IgD-negative memory B cell (primary cell): Measurements from ENCODE around the gene NECAB3. TPM values are rescaled to one million over a fixed set of nuclear protein-coding genes. Genes with fewer than 3 reads are reported as not detected.
A peak's percentile ranks its signal among the peaks of the same experiment; 100 is the strongest.

Experiments
- H3K27ac Mint-ChIP-seq, 3 donors: one replicate each; pipeline ENCODE4 v1.8.0; 2020 to 2022; ENCODE audit warnings: mild to moderate bottlenecking in 3 of 3, mixed read lengths in 3 of 3, moderate library complexity in 1 of 3
- H3K27me3 Mint-ChIP-seq: one replicate; pipeline ENCODE4 v1.8.0; 2021; ENCODE audit warnings: mixed read lengths
- H3K36me3 Mint-ChIP-seq: one replicate; pipeline ENCODE4 v1.8.0; 2020; ENCODE audit warnings: mild to moderate bottlenecking, mixed read lengths
- H3K4me1 Mint-ChIP-seq, 3 donors: one replicate each; pipeline ENCODE4 v1.8.0; 2020 to 2022; ENCODE audit warnings: mixed read lengths in 3 of 3, mild to moderate bottlenecking in 1 of 3
- H3K4me3 Mint-ChIP-seq, 4 donors: one replicate each; pipeline ENCODE4 v1.8.0; 2020 to 2022; ENCODE audit warnings: mild to moderate bottlenecking in 4 of 4, mixed read lengths in 4 of 4, moderate library complexity in 3 of 4
- H3K9me3 Mint-ChIP-seq, 3 donors: one replicate each; pipeline ENCODE4 v1.8.0; 2020 to 2021; ENCODE audit warnings: mixed read lengths in 3 of 3, mild to moderate bottlenecking in 1 of 3
- polyA plus RNA-seq: library from polyadenylated mRNA; unstranded; fragments of 300-500 nt; fragmentation: Illumina TruSeq; gene quantifications from one replicate; pipeline ENCODE4 v1.2.3, GENCODE V29; 2021

NECAB3 gene, protein sequence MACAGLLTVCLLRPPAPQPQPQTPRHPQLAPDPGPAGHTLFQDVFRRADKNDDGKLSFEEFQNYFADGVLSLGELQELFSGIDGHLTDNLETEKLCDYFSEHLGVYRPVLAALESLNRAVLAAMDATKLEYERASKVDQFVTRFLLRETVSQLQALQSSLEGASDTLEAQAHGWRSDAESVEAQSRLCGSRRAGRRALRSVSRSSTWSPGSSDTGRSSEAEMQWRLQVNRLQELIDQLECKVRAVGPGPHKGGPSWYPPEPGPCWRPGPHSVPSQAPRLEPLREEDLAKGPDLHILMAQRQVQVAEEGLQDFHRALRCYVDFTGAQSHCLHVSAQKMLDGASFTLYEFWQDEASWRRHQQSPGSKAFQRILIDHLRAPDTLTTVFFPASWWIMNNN
- 4.1 TPM for polyA plus RNA-seq

DNA sequence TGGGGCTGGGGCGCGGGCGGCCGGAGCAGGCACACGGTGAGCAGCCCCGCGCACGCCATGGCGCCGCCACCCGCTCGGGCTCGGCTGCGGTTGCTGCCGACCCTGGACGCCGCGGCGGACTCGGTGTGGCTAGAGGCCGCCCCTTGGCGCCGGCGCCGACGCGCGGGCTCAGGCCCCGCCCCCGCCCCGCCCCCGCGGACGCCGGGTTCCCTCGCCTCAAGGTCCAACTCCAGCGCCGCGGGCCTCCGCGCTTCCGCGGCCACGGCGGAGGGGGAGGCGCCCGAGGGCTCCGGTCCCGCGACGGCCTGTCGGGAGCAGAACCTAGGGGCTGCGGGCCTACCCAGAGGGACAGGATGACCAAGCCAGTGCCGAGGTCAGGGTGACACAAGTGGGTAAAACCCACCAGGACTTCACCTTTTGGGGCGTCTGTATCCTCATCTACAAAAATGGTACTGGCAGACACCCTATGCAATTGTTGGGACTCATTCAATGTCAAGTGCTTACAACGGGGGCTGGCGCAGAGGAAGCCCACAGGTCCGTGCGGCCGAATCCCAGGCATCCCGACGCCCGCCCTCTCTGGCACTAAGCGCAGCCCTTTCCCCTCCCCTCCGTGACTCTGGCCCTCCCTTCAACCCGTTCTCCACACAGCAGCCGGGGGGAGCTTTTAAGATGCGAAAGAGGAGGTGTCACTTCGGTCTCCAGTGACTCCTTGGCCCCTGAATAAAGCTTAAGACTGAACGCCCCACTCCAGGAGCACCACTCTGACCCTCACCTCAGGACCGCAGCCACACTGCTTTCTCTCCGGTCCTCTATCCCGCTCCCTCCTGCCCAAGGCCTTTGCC is at the start of gene NECAB3:
Gene NECAB3, minus strand, starts transcription at position 135 of the 842 bp plus-strand sequence. Its CDS starts 76 bp downstream, at position 59.
- Mint-ChIP-seq H3K27me3 (no peaks in the 10 kb centered on the region), H3K4me3 (peak within 1 kb of the TSS; percentile 63 to 96 (median 90)), H3K9me3 (no peaks in the 10 kb centered on the region), H3K36me3 (no peaks in the 10 kb centered on the region), H3K27ac (peak within 1 kb of the TSS in 2 of 3 donors; percentile 2 to 9), H3K4me1 (peaks cover 15 to 18% (median 16%) of the 10 kb centered on the region in 3 donors)

DNA sequence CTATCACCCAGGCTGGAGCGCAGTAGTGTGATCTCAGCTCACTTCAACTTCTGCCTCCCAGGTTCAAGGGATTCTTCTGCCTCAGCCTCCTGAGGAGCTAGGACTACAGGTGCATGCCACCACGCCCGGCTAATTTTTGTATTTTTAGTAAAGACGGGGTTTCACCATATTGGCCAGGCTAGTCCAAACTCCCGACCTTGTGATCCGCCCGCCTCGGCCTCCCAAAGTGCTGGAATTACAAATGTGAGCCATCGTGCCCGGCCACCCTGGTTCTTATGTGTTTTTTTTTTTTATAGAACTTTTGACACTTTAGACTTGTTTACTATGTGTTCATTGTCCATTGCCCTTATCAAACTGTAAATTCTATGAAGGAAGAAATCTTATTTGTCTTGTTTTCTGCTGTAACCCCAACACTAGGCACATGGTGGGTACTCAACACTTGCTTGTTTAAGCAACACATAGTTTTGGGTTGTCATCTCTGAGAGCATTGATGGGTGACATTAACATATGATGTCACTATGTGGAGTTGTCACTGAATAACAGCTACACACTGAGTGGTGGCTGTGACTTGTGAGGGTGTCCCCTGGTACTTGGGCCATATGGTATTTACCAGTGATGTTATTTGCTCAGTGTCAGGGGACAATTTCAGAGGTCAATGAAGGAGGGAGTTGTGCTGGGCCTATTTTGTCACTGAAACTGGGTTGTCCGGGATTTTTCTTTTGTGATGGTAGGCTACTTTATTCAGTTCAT is 47.3 kb upstream of the NECAB3 start:
- Mint-ChIP-seq H3K4me1 (peaks cover 8 to 11% (median 9%) of the 10 kb centered on the region in 3 donors), H3K4me3 (peak overlapping the region in 2 of 4 donors; percentile 53 to 74), H3K27me3 (no peaks in the 10 kb centered on the region), H3K9me3 (peaks cover 0 to 2% (median 1%) of the 10 kb centered on the region in 3 donors), H3K36me3 (peaks cover 1% of the 10 kb centered on the region), H3K27ac (peak overlapping the region in 1 of 3 donors; percentile 99)

DNA sequence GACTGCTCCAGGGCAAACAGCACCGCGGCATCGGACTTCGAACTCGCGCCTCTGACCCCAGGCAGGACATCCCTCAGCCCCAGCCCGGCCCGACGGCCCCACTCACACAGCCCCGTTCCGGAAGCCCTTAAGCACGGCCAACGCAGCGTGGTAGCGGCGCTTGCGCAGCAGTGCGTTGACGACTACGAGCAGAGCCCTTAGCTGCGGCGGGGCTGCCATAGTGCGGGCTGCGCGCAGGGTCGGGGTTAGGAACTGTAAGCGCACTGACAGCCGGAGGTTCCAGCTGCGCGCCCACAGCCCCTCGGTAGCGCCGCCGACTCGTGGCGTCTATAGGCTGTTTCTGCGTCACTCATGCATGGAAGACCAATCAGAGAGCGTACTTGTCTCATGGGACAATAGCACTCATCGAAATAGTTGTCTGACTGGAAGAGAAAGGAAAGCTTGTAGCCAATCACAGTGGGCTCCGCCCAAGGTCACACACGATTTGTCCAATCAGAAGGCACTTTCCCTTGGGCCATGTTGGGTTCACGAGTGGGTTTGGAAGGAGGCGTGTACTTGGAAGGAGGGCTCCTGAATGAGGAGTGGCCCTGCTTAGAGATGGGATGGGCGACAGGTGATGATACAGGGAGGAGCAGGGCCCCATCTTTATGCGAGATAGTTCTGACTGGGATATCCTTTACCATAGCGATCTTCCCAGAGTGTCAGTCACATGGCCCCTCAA is 45.9 kb upstream of the NECAB3 start, which contains the start of gene PXMP4:
Gene PXMP4, minus strand, starts transcription at position 322 of the 721 bp plus-strand sequence. Its CDS starts 103 bp downstream, at position 219.
- Mint-ChIP-seq H3K27ac (peak within 1 kb of the TSS; percentile 58 to 99 (median 85)), H3K4me3 (peak within 1 kb of the TSS; percentile 70 to 99 (median 96)), H3K4me1 (peaks cover 8 to 11% (median 9%) of the 10 kb centered on the region in 3 donors), H3K36me3 (peaks cover 5% of the 10 kb centered on the region), H3K27me3 (no peaks in the 10 kb centered on the region), H3K9me3 (peaks cover 0 to 2% (median 1%) of the 10 kb centered on the region in 3 donors)

DNA sequence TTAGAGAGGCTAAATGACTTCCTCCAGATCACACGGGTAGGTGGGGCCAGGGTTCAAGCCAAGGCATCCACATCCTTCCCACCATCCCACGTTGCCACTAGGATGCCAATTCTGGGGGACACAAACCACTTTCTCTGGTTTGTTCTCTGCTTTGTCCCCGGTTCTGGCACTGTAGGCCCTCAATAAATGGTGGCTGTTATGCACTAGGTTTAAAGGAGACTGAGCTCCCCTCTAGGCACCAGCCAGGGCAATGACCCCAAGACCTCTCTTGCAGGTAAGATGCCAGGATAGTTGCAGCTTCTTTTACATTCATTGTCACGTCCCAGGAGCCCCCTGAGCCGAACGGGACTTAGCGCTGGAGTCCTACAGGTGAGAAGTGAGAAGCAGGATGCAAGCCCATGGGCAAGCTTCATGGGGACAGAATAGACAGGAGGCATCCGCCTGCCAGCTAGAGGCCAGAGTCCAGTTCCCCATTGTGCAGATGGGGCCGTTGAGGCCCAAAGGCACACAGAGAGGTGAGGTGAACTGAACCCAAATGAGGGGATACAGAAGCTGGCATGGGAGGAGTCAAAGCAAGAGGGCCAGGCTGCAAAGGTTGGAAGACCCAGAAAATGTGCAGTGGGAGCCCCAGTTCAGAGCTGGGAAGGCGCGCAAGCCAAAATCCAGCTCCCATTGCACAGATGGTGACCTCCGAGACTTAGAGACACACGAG is 45.2 kb upstream of the NECAB3 start:
- H3K9me3 Mint-ChIP-seq: peaks cover 0 to 2% (median 1%) of the 10 kb centered on the region in 3 donors
- peak overlapping the region in 2 of 3 donors; percentile 85 to 99 for H3K27ac Mint-ChIP-seq

DNA sequence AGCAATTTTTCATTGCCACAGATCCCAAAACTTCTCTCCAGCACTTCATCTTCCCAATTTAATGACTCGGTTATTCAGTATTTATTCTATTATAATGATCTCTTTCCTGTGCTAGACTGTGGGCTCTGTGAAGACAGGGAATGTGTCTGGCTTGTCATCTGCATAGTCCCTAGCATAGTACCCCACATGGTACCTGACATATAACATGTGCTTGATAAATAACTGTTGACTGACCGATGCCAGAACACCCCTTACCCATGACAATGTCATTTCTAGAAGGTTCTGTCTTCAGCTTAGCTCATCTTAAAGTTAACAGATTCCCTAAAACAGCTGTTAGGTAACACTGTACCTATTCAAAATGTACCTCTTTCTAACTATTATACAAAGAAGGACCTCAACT is 42.3 kb upstream of the NECAB3 start:
- Mint-ChIP-seq H3K36me3 (peaks cover 5% of the 10 kb centered on the region), H3K27me3 (no peaks in the 10 kb centered on the region), H3K9me3 (peaks cover 0 to 2% (median 1%) of the 10 kb centered on the region in 3 donors), H3K27ac (no peak overlapping the region), H3K4me3 (no peak overlapping the region), H3K4me1 (peaks cover 8 to 11% (median 9%) of the 10 kb centered on the region in 3 donors)

More for the DNA sequence above, 45.2 kb upstream of the NECAB3 start:
- Mint-ChIP-seq H3K4me3 (peak overlapping the region; percentile 70 to 99 (median 96)), H3K27me3 (no peaks in the 10 kb centered on the region), H3K36me3 (peaks cover 5% of the 10 kb centered on the region), H3K4me1 (peaks cover 8 to 11% (median 9%) of the 10 kb centered on the region in 3 donors)

DNA sequence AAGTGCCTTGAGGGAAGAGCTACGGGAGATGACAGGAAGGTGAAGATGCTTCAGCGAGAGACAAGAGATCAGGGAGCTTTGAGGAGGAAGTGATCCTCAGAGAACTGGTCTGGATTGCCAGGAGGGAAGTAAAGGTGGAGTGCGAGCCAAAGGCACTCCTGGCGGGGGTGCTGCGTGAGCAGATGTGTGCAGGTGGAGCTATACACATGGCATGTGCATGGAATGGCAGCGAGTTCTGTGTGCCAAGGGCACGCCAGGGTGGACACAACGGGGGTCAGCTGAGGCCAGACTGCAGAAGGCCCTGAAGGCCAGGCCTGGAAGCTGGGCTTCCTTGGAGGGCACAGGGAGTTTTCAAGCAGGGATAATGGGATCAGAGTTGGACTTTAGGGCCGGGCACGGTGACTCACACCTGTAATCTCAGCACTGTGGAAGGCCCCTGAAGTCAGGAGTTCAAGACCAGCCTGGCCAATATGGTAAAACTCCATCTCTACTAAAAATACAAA is 39.7 kb upstream of the NECAB3 start:
- Mint-ChIP-seq H3K27me3 (no peaks in the 10 kb centered on the region), H3K4me3 (peak overlapping the region in 1 of 4 donors; percentile 6), H3K36me3 (peaks cover 9% of the 10 kb centered on the region), H3K4me1 (peaks cover 2 to 8% (median 4%) of the 10 kb centered on the region in 3 donors), H3K9me3 (no peaks in the 10 kb centered on the region), H3K27ac (no peak overlapping the region)

DNA sequence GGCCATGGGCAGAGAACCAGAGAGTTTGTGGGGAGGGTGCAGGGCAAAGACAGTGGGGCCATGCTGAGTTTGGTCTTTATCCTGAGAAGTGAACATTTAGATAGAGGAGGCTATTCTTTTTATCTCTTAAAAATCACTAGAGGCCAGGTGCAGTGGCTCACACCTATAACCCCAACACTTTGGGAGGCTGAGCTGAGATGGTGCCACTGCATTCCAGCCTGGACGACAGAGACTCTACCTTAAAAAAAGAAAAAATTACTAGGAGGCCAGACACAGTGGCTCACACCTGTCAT is 37.2 kb upstream of the NECAB3 start:
- Mint-ChIP-seq H3K36me3 (peaks cover 11% of the 10 kb centered on the region), H3K27ac (no peak overlapping the region)

DNA sequence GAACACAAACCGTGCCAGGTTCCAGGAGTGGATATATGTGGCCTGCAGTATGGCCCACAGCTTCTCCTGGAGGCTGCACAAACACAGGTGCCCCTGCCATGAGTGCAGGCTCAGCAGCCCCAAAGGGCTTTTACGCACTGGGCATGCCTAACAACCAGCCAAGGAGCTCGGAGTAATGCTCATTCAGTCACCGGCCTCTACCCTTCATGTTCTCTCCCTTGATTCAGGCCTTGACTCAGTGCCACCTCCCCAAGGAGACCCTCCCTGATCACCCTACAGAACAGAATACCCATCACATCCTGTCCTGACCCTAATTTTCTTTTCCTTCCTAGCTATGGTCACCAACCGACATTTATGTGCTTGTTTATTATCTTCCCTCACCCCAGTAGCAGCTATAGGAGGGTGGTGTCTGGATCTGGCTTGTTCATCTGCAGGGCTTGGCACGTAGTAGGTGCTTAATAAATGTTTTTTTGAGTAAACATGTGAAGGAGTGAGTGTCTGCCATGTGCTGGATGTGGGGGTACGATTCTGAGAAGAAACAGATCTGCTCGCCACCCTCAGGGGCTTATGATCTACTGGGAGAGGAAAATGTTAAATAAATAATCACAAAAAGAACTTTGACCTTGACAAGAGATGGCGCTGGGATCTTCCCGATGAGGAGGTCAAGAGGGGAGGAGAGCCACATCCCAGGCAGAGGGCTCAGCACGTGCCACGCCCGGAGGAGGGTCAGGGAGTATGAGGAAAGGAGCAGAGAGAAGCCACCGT is 36.6 kb upstream of the NECAB3 start:
- Mint-ChIP-seq H3K27ac (peak overlapping the region in 1 of 3 donors; percentile 71), H3K4me3 (no peak overlapping the region), H3K9me3 (no peaks in the 10 kb centered on the region), H3K27me3 (no peaks in the 10 kb centered on the region), H3K36me3 (peaks cover 7% of the 10 kb centered on the region), H3K4me1 (peaks cover 0 to 4% (median 4%) of the 10 kb centered on the region in 3 donors)

More for the DNA sequence above, 37.2 kb upstream of the NECAB3 start:
- peaks cover 0 to 4% (median 4%) of the 10 kb centered on the region in 3 donors for H3K4me1 Mint-ChIP-seq
- no peaks in the 10 kb centered on the region for H3K9me3 Mint-ChIP-seq
- H3K27me3 Mint-ChIP-seq: no peaks in the 10 kb centered on the region
- H3K4me3 Mint-ChIP-seq: no peak overlapping the region

DNA sequence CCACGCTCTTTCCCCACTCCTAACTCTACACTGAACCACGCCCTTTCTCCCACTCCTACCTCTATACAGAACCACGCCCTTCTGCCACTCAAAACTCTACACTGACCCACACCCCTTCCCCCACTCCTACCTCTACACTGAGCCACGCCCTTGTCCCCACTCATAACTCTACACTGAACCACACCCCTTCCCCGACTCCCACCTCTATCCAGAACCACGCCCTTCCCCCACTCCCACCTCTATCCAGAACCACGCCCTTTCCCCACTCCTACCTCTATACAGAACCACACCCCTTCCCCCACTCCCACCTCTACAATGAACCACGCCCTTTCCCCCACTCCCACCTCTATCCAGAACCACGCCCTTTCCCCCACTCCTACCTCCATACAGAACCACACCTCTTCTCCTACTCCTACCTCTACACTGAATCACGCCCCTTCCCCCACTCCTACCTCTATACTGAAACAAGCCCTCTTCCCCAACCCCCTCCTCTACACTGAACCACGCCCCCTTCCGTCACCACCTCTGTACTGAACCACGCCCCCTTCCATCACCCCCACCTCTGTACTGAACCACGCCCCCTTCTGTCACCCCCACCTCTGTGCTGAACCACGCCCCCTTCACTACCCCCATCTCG is 35.8 kb upstream of the NECAB3 start:
- no peak overlapping the region for H3K4me3 Mint-ChIP-seq

DNA sequence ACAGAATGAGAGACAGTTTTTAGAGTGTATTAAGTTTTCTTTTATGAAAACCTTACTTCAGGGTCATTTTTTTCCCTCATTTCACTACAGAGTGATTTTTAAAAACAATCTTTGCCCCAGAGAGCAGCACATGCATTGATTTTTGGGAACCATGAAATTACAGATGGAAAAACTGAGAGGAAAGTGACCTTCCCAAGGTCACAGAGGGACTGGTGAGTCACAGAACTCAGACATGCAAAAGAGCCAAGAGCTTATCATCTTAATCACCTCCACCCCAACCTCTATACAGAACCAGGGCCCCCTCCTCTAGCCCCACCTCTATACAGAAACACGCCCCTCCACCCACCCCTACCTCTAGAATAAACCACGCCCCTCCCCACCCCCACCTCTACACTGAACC is 35.2 kb upstream of the NECAB3 start:
- Mint-ChIP-seq H3K4me1 (peaks cover 0 to 4% (median 4%) of the 10 kb centered on the region in 3 donors), H3K27ac (no peak overlapping the region), H3K27me3 (no peaks in the 10 kb centered on the region), H3K36me3 (peaks cover 7% of the 10 kb centered on the region), H3K9me3 (no peaks in the 10 kb centered on the region), H3K4me3 (no peak overlapping the region)

More for the DNA sequence above, 35.8 kb upstream of the NECAB3 start:
- Mint-ChIP-seq H3K27ac (peak overlapping the region in 1 of 3 donors; percentile 76), H3K9me3 (no peaks in the 10 kb centered on the region), H3K36me3 (peaks cover 7% of the 10 kb centered on the region), H3K4me1 (peaks cover 0 to 4% (median 4%) of the 10 kb centered on the region in 3 donors), H3K27me3 (no peaks in the 10 kb centered on the region)

DNA sequence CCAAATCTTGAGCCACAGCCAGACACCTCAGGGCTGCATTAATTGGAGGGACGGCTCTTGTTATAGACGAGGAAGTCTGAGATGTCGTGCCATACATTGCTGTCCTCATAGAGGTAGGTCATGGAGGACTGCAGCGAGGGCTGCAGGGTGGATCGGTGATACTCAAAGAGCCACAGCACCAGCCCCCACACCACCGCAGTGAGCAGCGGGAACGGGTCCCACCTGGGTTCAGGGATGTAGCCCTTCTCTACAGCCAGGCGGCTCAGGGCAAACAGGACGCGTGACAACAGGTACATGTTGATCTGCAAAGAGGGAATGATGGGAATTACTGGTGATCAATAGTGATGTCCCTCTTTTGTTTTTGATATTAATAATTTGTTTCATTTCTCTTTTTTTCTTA is 33.4 kb upstream of the NECAB3 start:
- Mint-ChIP-seq H3K4me1 (peaks cover 0 to 4% (median 4%) of the 10 kb centered on the region in 3 donors), H3K27me3 (no peaks in the 10 kb centered on the region), H3K4me3 (no peak overlapping the region), H3K9me3 (no peaks in the 10 kb centered on the region), H3K27ac (no peak overlapping the region), H3K36me3 (peaks cover 9% of the 10 kb centered on the region)

DNA sequence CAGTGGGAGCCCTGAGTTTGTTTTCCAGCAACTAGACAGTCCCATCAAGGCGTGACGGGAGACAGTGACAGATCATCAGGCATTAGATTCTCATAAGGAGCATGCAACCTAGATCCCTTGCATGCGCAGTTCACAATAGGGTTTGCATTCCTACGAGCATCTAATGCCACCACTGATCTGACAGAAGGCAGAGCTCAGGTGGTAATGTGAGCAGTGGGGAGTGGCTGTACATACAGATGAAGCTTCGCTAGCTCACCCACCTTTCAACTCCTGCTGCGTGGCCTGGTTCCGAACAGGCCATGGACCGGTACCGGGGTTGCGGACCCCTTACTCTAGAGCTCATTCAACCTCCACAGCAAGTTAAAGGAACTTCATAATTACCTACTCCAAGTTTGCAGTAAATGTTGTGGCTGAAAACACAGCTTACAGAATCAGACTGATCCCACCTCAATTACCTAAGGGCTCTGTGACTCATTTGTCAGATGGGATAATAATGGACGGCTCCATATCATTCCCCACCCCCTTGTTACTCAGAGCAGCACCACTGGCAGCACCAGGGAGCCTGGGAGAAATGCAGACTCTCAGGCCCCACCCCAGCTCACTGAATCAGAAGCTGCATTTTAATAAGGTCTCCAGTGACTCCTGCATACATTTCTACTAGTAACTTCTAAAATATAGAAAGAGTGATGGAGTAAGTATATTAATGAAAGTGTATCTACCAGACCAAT is 30.1 kb upstream of the NECAB3 start:
- H3K4me3 Mint-ChIP-seq: no peak overlapping the region
- H3K27me3 Mint-ChIP-seq: no peaks in the 10 kb centered on the region
- H3K9me3 Mint-ChIP-seq: no peaks in the 10 kb centered on the region
- no peak overlapping the region for H3K27ac Mint-ChIP-seq
- H3K36me3 Mint-ChIP-seq: peaks cover 5% of the 10 kb centered on the region
- H3K4me1 Mint-ChIP-seq: no peaks in the 10 kb centered on the region
